PFSK-1 (cell line): ENCODE results near the gene LRRC71.

Source experiments
- FOXP2 ChIP-seq: optimal IDR thresholded peaks from 2 replicates; pipeline ENCODE3; 2011; ENCODE audit warnings: borderline replicate concordance, control low read depth, inconsistent platforms; ENCODE audit not compliant: insufficient read depth; ENCODE audit errors: extremely low read length, extremely low read depth
- POLR2AphosphoS5 ChIP-seq: IDR thresholded peaks from 2 replicates; pipeline ENCODE4 v1.6.1; 2012; ENCODE audit warnings: low read depth, mild to moderate bottlenecking, control low read depth, low read length, moderate library complexity
- REST ChIP-seq, 2 experiments: IDR thresholded peaks; 2 replicates each; pipeline versions ENCODE4 v1.6.1 to v1.8.0; 2011 to 2012; ENCODE audit warnings: low read depth in 2 of 2, low read length in 2 of 2, control low read depth in 1 of 2, inconsistent platforms in 1 of 2, mild to moderate bottlenecking in 1 of 2, moderate library complexity in 1 of 2; ENCODE audit not compliant: insufficient read depth in 1 of 2
- SIN3A ChIP-seq: IDR thresholded peaks from 2 replicates; pipeline ENCODE4 v1.6.1; 2012; ENCODE audit warnings: mild to moderate bottlenecking, low read length, moderate library complexity, borderline replicate concordance; ENCODE audit not compliant: insufficient read depth
- TAF1 ChIP-seq: IDR thresholded peaks from 2 replicates; pipeline ENCODE4 v1.6.1; 2012; ENCODE audit warnings: low read length, control low read depth, borderline replicate concordance; ENCODE audit not compliant: insufficient read depth

Gene LRRC71

GRCh38 chr1:156942576-156942975 lies 22.1 kb downstream of the LRRC71 start:
- TF ChIP-seq SIN3A (no peak), FOXP2 (no peak), POLR2AphosphoS5 (no peak), TAF1 (no peak), REST (IDR thresholded peaks at IDR 0.05; ENCODE audit: insufficient read depth in 1 of 2, low read depth in 2 of 2, low read length in 2 of 2) (no peak)

- TF ChIP-seq TAF1 (no peak), FOXP2 (no peak), REST (IDR thresholded peaks at IDR 0.05; ENCODE audit: insufficient read depth in 1 of 2, low read depth in 2 of 2, low read length in 2 of 2) (no peak), POLR2AphosphoS5 (no peak), SIN3A (no peak)
Observed at GRCh38 chr1:156943756-156944155, 23.3 kb downstream of the LRRC71 start.

GRCh38 chr1:156944268-156944667 lies 23.8 kb downstream of the LRRC71 start:
- no peak for TF ChIP-seq FOXP2
- TF ChIP-seq TAF1: no peak
- TF ChIP-seq POLR2AphosphoS5: no peak
- TF ChIP-seq SIN3A: no peak

GRCh38 chr1:156944848-156945247 lies 24.4 kb downstream of the LRRC71 start:
- TF ChIP-seq FOXP2 (no peak), REST (IDR thresholded peaks at IDR 0.05; ENCODE audit: insufficient read depth in 1 of 2, low read depth in 2 of 2, low read length in 2 of 2) (no peak), SIN3A (no peak), POLR2AphosphoS5 (no peak), TAF1 (no peak)

GRCh38 chr1:156945881-156946661 lies 25.6 kb downstream of the LRRC71 start:
- no peak for TF ChIP-seq TAF1
- TF ChIP-seq SIN3A: no peak
- no peak for TF ChIP-seq REST (IDR thresholded peaks at IDR 0.05; ENCODE audit: insufficient read depth in 1 of 2, low read depth in 2 of 2, low read length in 2 of 2)
- no peak for TF ChIP-seq POLR2AphosphoS5
- no peak for TF ChIP-seq FOXP2
